ENCODE measurements around the gene AGAP1.
"Not testable (repeated sequence)": the region's sequence is repeated elsewhere in the genome, so short reads cannot be mapped to it uniquely, and the experiment has no call there.

The AGAP1 gene

GRCh38 chr2:236086971-236087465 lies 593.2 kb downstream of the AGAP1 start:
- no peak for DNase-seq

- DNase-seq: no peak
These were observed 594.7 kb downstream of the AGAP1 start for GRCh38 chr2:236088368-236089057.

GRCh38 chr2:236089271-236090026 lies 595.6 kb downstream of the AGAP1 start:
- DNase-seq: no peak

GRCh38 chr2:236090027-236090382 lies 596.2 kb downstream of the AGAP1 start:
- DNase-seq: no peak

- DNase-seq: not testable (repeated sequence)
These were observed 597.0 kb downstream of the AGAP1 start for GRCh38 chr2:236090826-236091225.

GRCh38 chr2:236092714-236093113 lies 598.9 kb downstream of the AGAP1 start:
- DNase-seq: no peak

- DNase-seq: no peak
These were observed 599.3 kb downstream of the AGAP1 start for GRCh38 chr2:236093134-236093533.

- no peak for DNase-seq
These were observed 601.7 kb downstream of the AGAP1 start for GRCh38 chr2:236095504-236095903.

- DNase-seq: no peak
These were observed 607.6 kb downstream of the AGAP1 start for GRCh38 chr2:236101311-236101950.

GRCh38 chr2:236102971-236103370 lies 609.1 kb downstream of the AGAP1 start:
- DNase-seq: no peak

- DNase-seq: no peak
These were observed 610.1 kb downstream of the AGAP1 start for GRCh38 chr2:236103981-236104380.

- DNase-seq: no peak
These were observed 612.2 kb downstream of the AGAP1 start for GRCh38 chr2:236105955-236106607.

GRCh38 chr2:236106761-236107160 lies 612.9 kb downstream of the AGAP1 start:
- no peak for DNase-seq

- no peak for DNase-seq
These were observed 613.7 kb downstream of the AGAP1 start for GRCh38 chr2:236107536-236107935.

- no peak for DNase-seq
These were observed 614.2 kb downstream of the AGAP1 start for GRCh38 chr2:236107942-236108625.

GRCh38 chr2:236109061-236109460 lies 615.2 kb downstream of the AGAP1 start:
- DNase-seq: no peak

- DNase-seq: no peak
These were observed 615.6 kb downstream of the AGAP1 start for GRCh38 chr2:236109473-236109872.

GRCh38 chr2:236112466-236112865 lies 618.6 kb downstream of the AGAP1 start:
- DNase-seq: no peak

- DNase-seq: no peak
These were observed 619.6 kb downstream of the AGAP1 start for GRCh38 chr2:236113425-236113824.

- no peak for DNase-seq
These were observed 620.1 kb downstream of the AGAP1 start for GRCh38 chr2:236113948-236114347.

GRCh38 chr2:236114959-236115358 lies 621.1 kb downstream of the AGAP1 start:
- DNase-seq: no peak

- no peak for DNase-seq
These were observed 623.6 kb downstream of the AGAP1 start for GRCh38 chr2:236117401-236117800.

GRCh38 chr2:236117861-236118269 lies 624.0 kb downstream of the AGAP1 start:
- DNase-seq: no peak

Data from T-helper 2 cell (primary cell).